ENCODE results near the gene PYHIN1. TPM values are rescaled to one million over a fixed set of nuclear protein-coding genes. Genes with fewer than 3 reads are reported as not detected.

The PYHIN1 gene
- 1 to 10 TPM; 2.5 to 5.3 (median 5.2) TPM for total RNA-seq

- ATAC-seq (peak; percentile 53 to 76), DNase-seq (peak; percentile 10)
- Mint-ChIP-seq H3K4me3 (peak within 1 kb of the TSS; percentile 88), H3K4me1 (ENCODE audit: low read depth) (peaks cover 53% of the 10 kb centered on the region), H3K9me3 (peaks cover 9% of the 10 kb centered on the region), H3K36me3 (ENCODE audit: insufficient read depth) (peaks cover 8% of the 10 kb centered on the region), H3K27me3 (ENCODE audit: low read depth) (no peaks in the 10 kb centered on the region)
Observed at GRCh38 chr1:158931055-158931737, at the start of gene PYHIN1. Gene PYHIN1, plus strand, starts transcription at chr1:158931552. Its CDS starts 5,359 bp downstream, at chr1:158936911.

- no peaks in the 10 kb centered on the region for H3K27me3 Mint-ChIP-seq (ENCODE audit: low read depth)
- H3K36me3 Mint-ChIP-seq (ENCODE audit: insufficient read depth), result no peaks in the 10 kb centered on the region
- DNase-seq, result no peak
- H3K4me3 Mint-ChIP-seq, result no peak overlapping the region
- H3K4me1 Mint-ChIP-seq (ENCODE audit: low read depth), result no peaks in the 10 kb centered on the region
- no peak for ATAC-seq
- peaks cover 13% of the 10 kb centered on the region for H3K9me3 Mint-ChIP-seq
Observed at GRCh38 chr1:158893654-158894053, 37.7 kb upstream of the PYHIN1 start.

- Mint-ChIP-seq H3K9me3 (peaks cover 9% of the 10 kb centered on the region), H3K4me1 (ENCODE audit: low read depth) (peaks cover 2% of the 10 kb centered on the region), H3K36me3 (ENCODE audit: insufficient read depth) (no peaks in the 10 kb centered on the region), H3K27me3 (ENCODE audit: low read depth) (peaks cover 10% of the 10 kb centered on the region), H3K4me3 (no peak overlapping the region)
- ATAC-seq, result no peak
- DNase-seq, result no peak
Observed at GRCh38 chr1:158898722-158899121, 32.6 kb upstream of the PYHIN1 start.

DNA sequence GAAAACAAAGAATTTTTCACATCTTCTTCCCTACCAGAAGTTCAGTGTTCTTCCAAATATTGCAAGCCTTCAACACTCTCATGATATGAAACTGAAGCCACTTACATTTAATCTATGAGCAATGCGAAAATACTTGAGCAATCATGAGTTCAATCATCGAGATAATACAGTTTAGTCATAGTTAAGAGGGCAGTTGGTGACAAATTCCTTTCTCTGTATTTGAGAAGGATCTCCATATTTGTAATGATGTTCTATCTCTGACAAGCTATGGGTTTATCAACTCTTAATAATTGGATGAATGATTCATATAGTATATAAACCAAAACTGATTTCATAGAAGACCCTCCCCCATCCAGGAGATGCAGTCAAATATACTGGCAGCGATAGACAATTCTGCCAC is 29.7 kb upstream of the PYHIN1 start:
- H3K27me3 Mint-ChIP-seq (ENCODE audit: low read depth), result peaks cover 15% of the 10 kb centered on the region
- no peak for DNase-seq
- peak; percentile 71 to 77 for ATAC-seq
- no peaks in the 10 kb centered on the region for H3K36me3 Mint-ChIP-seq (ENCODE audit: insufficient read depth)
- peaks cover 2% of the 10 kb centered on the region for H3K4me1 Mint-ChIP-seq (ENCODE audit: low read depth)
- H3K9me3 Mint-ChIP-seq, result no peaks in the 10 kb centered on the region
- H3K4me3 Mint-ChIP-seq, result no peak overlapping the region

GRCh38 chr1:158916085-158916484 is 15.3 kb upstream of the PYHIN1 start:
- DNase-seq (no peak), ATAC-seq (no peak)
- no peaks in the 10 kb centered on the region for H3K4me1 Mint-ChIP-seq (ENCODE audit: low read depth)
- peaks cover 2% of the 10 kb centered on the region for H3K36me3 Mint-ChIP-seq (ENCODE audit: insufficient read depth)
- H3K27me3 Mint-ChIP-seq (ENCODE audit: low read depth), result no peaks in the 10 kb centered on the region
- H3K9me3 Mint-ChIP-seq, result peaks cover 41% of the 10 kb centered on the region
- no peak overlapping the region for H3K4me3 Mint-ChIP-seq

DNA sequence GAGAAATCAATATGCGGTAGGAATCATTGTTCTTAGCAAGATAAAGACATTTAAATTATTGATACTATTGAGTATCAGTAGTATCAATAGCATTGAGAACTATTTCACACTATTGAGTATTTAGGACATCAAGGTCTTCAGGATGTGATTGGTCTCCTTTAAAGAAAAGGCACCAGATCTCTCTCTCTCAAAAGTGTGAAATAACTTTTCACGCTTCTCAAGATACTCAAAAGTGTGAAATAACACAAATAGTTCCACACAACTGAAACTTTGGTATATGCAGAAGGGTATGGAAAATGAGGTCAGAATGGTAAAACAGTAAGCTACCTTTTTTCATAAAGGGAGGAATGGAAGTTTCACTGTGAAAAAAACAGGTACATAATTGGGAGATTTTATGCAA is 6.7 kb upstream of the PYHIN1 start:
- H3K9me3 Mint-ChIP-seq, result peaks cover 29% of the 10 kb centered on the region
- H3K4me3 Mint-ChIP-seq, result no peak overlapping the region
- no peaks in the 10 kb centered on the region for H3K36me3 Mint-ChIP-seq (ENCODE audit: insufficient read depth)
- ATAC-seq (no peak), DNase-seq (no peak)
- H3K27me3 Mint-ChIP-seq (ENCODE audit: low read depth), result no peaks in the 10 kb centered on the region
- H3K4me1 Mint-ChIP-seq (ENCODE audit: low read depth), result peaks cover 14% of the 10 kb centered on the region

- H3K9me3 Mint-ChIP-seq, result peaks cover 9% of the 10 kb centered on the region
- peak; percentile 14 for DNase-seq
- H3K27me3 Mint-ChIP-seq (ENCODE audit: low read depth), result no peaks in the 10 kb centered on the region
- peaks cover 49% of the 10 kb centered on the region for H3K4me1 Mint-ChIP-seq (ENCODE audit: low read depth)
- peaks cover 6% of the 10 kb centered on the region for H3K36me3 Mint-ChIP-seq (ENCODE audit: insufficient read depth)
- ATAC-seq, result no peak
- H3K4me3 Mint-ChIP-seq, result peak overlapping the region; percentile 88
Observed at GRCh38 chr1:158930504-158930903, 848 bp upstream of the PYHIN1 start.

GRCh38 chr1:158932171-158932570 is 819 bp downstream of the PYHIN1 start:
- no peak for DNase-seq
- H3K4me1 Mint-ChIP-seq (ENCODE audit: low read depth), result peaks cover 57% of the 10 kb centered on the region
- peaks cover 12% of the 10 kb centered on the region for H3K36me3 Mint-ChIP-seq (ENCODE audit: insufficient read depth)
- no peaks in the 10 kb centered on the region for H3K27me3 Mint-ChIP-seq (ENCODE audit: low read depth)
- peaks cover 3% of the 10 kb centered on the region for H3K9me3 Mint-ChIP-seq
- ATAC-seq, result peak; percentile 51 to 68
- H3K4me3 Mint-ChIP-seq, result peak overlapping the region; percentile 88

DNA sequence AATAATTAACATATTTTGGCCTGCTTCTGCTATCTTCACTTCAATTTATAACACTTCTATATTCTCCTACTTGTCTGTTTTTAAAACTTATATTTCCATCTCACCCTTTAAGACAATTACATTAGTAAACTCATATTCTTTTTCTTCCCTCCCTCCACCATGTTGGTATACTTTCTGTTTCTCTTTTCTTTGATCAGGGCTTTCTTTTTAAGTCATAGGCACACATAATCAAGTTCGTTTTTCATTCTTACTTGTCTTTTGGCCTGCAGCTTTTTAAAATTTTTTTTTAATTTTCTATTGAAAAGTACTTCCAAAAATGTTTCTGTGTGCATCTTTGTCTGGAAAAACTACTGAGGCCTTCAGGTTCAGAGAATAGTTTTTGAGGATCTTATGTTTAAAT is 2.3 kb downstream of the PYHIN1 start:
- H3K4me1 Mint-ChIP-seq (ENCODE audit: low read depth), result peaks cover 59% of the 10 kb centered on the region
- ATAC-seq, result peak; percentile 56 to 69
- no peaks in the 10 kb centered on the region for H3K9me3 Mint-ChIP-seq
- peak overlapping the region; percentile 81 for H3K4me3 Mint-ChIP-seq
- peaks cover 15% of the 10 kb centered on the region for H3K36me3 Mint-ChIP-seq (ENCODE audit: insufficient read depth)
- no peak for DNase-seq
- H3K27me3 Mint-ChIP-seq (ENCODE audit: low read depth), result no peaks in the 10 kb centered on the region

GRCh38 chr1:158939180-158939579 is 7.8 kb downstream of the PYHIN1 start:
- no peak for ATAC-seq

GRCh38 chr1:158941317-158941716 is 10.0 kb downstream of the PYHIN1 start:
- Mint-ChIP-seq H3K9me3 (no peaks in the 10 kb centered on the region), H3K4me1 (ENCODE audit: low read depth) (peaks cover 30% of the 10 kb centered on the region), H3K4me3 (no peak overlapping the region), H3K27me3 (ENCODE audit: low read depth) (no peaks in the 10 kb centered on the region), H3K36me3 (ENCODE audit: insufficient read depth) (peaks cover 48% of the 10 kb centered on the region)
- ATAC-seq, result no peak
- DNase-seq, result no peak

More at GRCh38 chr1:158939180-158939579, 7.8 kb downstream of the PYHIN1 start:
- Mint-ChIP-seq H3K4me1 (ENCODE audit: low read depth) (peaks cover 47% of the 10 kb centered on the region), H3K9me3 (no peaks in the 10 kb centered on the region), H3K36me3 (ENCODE audit: insufficient read depth) (peaks cover 45% of the 10 kb centered on the region), H3K27me3 (ENCODE audit: low read depth) (no peaks in the 10 kb centered on the region), H3K4me3 (no peak overlapping the region)
- no peak for DNase-seq

DNA sequence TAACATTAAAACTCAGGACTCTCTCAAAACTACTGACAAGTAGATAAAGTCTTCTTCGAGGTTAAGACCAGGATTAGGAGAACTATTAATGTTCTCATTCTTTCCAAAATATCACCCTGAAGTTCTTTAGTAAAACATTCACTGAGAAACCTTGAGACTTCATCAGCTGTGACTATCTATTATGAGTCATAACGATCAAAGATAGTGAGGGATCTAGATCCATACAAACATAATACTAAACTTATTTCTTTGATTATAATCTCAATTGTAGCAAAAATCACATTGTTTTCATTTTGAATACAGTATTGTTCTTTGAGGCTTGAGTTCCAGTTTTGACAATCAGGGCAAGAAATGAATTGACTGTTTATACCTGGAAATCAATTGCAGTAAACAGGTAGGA is 11.1 kb downstream of the PYHIN1 start:
- H3K4me3 Mint-ChIP-seq, result no peak overlapping the region
- peaks cover 53% of the 10 kb centered on the region for H3K36me3 Mint-ChIP-seq (ENCODE audit: insufficient read depth)
- no peaks in the 10 kb centered on the region for H3K27me3 Mint-ChIP-seq (ENCODE audit: low read depth)
- DNase-seq (no peak), ATAC-seq (peak in 1 of 2 donors; percentile 72)
- H3K9me3 Mint-ChIP-seq, result no peaks in the 10 kb centered on the region
- H3K4me1 Mint-ChIP-seq (ENCODE audit: low read depth), result peaks cover 28% of the 10 kb centered on the region

DNA sequence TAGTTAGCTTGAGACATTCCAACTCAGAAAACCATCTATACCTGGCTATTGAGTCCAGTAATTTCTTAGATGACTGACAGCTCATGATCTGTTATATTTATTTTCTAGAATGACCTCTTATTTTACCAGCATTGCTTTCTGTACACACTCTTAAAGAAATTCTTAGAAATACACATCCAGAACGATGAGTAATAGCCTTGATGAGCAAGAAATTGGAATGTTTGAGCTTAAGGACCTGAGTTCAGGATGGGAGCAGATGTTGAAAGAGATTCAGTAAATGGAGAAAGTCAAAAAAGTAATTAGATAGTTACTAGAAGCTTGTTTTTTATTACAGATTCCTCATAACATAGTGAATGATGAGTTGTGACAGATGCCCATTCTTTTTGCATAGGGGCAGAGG is 11.7 kb downstream of the PYHIN1 start:
- DNase-seq (no peak), ATAC-seq (no peak)
- H3K4me1 Mint-ChIP-seq (ENCODE audit: low read depth), result peaks cover 26% of the 10 kb centered on the region
- no peaks in the 10 kb centered on the region for H3K27me3 Mint-ChIP-seq (ENCODE audit: low read depth)
- no peaks in the 10 kb centered on the region for H3K9me3 Mint-ChIP-seq
- H3K4me3 Mint-ChIP-seq, result no peak overlapping the region
- peaks cover 56% of the 10 kb centered on the region for H3K36me3 Mint-ChIP-seq (ENCODE audit: insufficient read depth)

DNA sequence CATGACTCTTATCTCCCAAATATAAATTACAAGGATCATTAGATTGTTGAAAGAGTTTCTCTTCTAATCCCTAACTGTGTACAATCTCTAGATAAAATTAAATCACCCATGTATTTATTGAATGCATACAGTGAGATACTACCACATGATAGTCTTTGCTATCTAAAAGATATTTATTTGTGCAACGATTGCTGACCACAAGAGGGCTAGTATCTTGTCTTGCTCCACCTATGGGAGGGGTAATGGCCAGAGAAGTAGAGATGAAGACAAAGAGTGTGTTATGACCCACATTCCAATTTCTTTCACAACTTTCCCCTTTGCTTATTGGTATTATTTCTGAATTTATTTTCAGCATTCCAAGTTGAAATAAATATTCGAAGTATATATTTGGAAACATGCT is 13.7 kb downstream of the PYHIN1 start:
- peaks cover 63% of the 10 kb centered on the region for H3K36me3 Mint-ChIP-seq (ENCODE audit: insufficient read depth)
- peaks cover 22% of the 10 kb centered on the region for H3K4me1 Mint-ChIP-seq (ENCODE audit: low read depth)
- DNase-seq (no peak), ATAC-seq (no peak)
- H3K4me3 Mint-ChIP-seq, result no peak overlapping the region
- H3K9me3 Mint-ChIP-seq, result no peaks in the 10 kb centered on the region
- no peaks in the 10 kb centered on the region for H3K27me3 Mint-ChIP-seq (ENCODE audit: low read depth)

- no peak for DNase-seq
- peaks cover 22% of the 10 kb centered on the region for H3K4me1 Mint-ChIP-seq (ENCODE audit: low read depth)
- no peak overlapping the region for H3K4me3 Mint-ChIP-seq
- H3K36me3 Mint-ChIP-seq (ENCODE audit: insufficient read depth), result peaks cover 71% of the 10 kb centered on the region
- H3K27me3 Mint-ChIP-seq (ENCODE audit: low read depth), result no peaks in the 10 kb centered on the region
- H3K9me3 Mint-ChIP-seq, result peaks cover 4% of the 10 kb centered on the region
- ATAC-seq, result no peak
Observed at GRCh38 chr1:158946785-158947184, 15.4 kb downstream of the PYHIN1 start.
